ENCODE results near the gene FTCDNL1.

FTCDNL1 gene

GRCh38 chr2:199850718-199851500 lies at the start of gene FTCDNL1:
FTCDNL1 (minus strand) TSS chr2:199851192; CDS start chr2:199848962, 2,230 bp downstream.
- DNase-seq = peak; percentile 64 to 71

GRCh38 chr2:199896617-199897016 lies 45.6 kb upstream of the FTCDNL1 start:
- DNase-seq = no peak

- no peak for DNase-seq
These were observed 44.4 kb upstream of the FTCDNL1 start for GRCh38 chr2:199895406-199895805.

GRCh38 chr2:199883474-199884212 lies 32.7 kb upstream of the FTCDNL1 start:
- DNase-seq = no peak

- DNase-seq = no peak
These were observed 31.7 kb upstream of the FTCDNL1 start for GRCh38 chr2:199882667-199883066.

GRCh38 chr2:199875400-199875799 lies 24.4 kb upstream of the FTCDNL1 start:
- DNase-seq = no peak

GRCh38 chr2:199874209-199874608 lies 23.2 kb upstream of the FTCDNL1 start:
- DNase-seq = no peak

- DNase-seq = no peak
These were observed 19.6 kb upstream of the FTCDNL1 start for GRCh38 chr2:199870581-199870980.

- no peak for DNase-seq
These were observed 18.7 kb upstream of the FTCDNL1 start for GRCh38 chr2:199869653-199870052.

- no peak for DNase-seq
These were observed 18.2 kb upstream of the FTCDNL1 start for GRCh38 chr2:199869227-199869541.

GRCh38 chr2:199868431-199869226 lies 17.6 kb upstream of the FTCDNL1 start:
- DNase-seq = no peak

- no peak for DNase-seq
These were observed 14.9 kb upstream of the FTCDNL1 start for GRCh38 chr2:199865905-199866304.

- DNase-seq = no peak
These were observed 11.8 kb upstream of the FTCDNL1 start for GRCh38 chr2:199862788-199863187.

GRCh38 chr2:199861132-199861774 lies 10.3 kb upstream of the FTCDNL1 start:
- DNase-seq = no peak

- no peak for DNase-seq
These were observed 4.8 kb upstream of the FTCDNL1 start for GRCh38 chr2:199855812-199856211.

- DNase-seq = no peak
These were observed 891 bp upstream of the FTCDNL1 start for GRCh38 chr2:199851883-199852282.

GRCh38 chr2:199851501-199851810 lies 464 bp upstream of the FTCDNL1 start:
- DNase-seq = no peak

GRCh38 chr2:199850218-199850717 lies 724 bp downstream of the FTCDNL1 start:
- no peak for DNase-seq

GRCh38 chr2:199848389-199849130 lies 2.4 kb downstream of the FTCDNL1 start:
- no peak for DNase-seq

GRCh38 chr2:199847181-199847864 lies 3.7 kb downstream of the FTCDNL1 start:
- no peak for DNase-seq

GRCh38 chr2:199842631-199843395 lies 8.2 kb downstream of the FTCDNL1 start:
- no peak for DNase-seq

Measured in activated CD4-positive, alpha-beta T cell treated with anti-CD3 and anti-CD28 coated beads for 4 hours (primary cell).